Stimulated activated CD8-positive, alpha-beta memory T cell treated with anti-CD3 and anti-CD28 coated beads, Interleukin-2, amount 100 ng/mL, for 48 hours (primary cell): Measurements from ENCODE around the gene EPG5.
"Not testable (repeated sequence)": the region's sequence is repeated elsewhere in the genome, so short reads cannot be mapped to it uniquely, and the experiment has no call there.

ENCODE experiments used
- DNase-seq, 2 donors: peaks; one replicate each; pipeline ENCODE4 v3.0.0-alpha.2; 2020; ENCODE audit warnings: low read depth in 2 of 2

The EPG5 gene

DNA sequence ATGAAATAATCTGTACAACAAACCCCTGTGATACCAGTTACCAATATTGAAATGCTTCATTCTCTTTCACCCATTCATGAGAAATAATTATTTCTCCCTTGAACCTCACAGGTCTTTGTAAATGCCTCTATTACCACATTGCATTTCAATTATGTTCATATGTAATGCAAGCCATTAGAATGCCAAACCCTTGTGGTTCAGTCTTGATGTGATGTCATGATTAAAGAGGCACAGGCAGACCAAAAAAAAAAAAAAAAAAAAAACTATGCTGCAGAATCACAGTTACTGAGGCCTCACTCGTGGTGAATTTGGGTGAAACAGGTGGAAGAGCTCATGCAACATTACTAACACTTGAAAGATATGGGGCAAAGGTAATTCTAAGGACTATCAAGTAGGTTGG is 9.4 kb upstream of the EPG5 start:
- DNase-seq = no peak

DNA sequence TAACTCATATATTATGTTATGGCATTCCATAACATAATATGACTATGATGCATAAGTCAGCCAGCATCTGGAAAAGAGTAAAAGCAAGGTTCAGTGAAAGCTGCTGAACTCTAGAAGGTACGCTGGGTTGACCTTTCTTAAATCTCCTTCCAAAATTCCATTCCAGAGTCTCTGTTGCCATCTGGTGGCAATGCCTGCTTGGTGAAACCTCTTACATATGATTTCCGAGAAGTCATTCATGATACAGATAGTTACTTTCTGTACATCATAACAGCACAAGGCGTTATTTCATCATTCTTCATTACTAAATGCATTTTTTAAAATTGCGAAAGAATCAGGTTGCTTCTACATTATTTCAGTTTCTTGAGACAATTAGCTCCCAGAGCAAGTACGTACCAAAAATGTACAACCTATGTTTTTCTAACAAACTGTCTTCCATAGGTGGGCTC is 7.0 kb upstream of the EPG5 start:
- peak; percentile 36 to 39 for DNase-seq

DNA sequence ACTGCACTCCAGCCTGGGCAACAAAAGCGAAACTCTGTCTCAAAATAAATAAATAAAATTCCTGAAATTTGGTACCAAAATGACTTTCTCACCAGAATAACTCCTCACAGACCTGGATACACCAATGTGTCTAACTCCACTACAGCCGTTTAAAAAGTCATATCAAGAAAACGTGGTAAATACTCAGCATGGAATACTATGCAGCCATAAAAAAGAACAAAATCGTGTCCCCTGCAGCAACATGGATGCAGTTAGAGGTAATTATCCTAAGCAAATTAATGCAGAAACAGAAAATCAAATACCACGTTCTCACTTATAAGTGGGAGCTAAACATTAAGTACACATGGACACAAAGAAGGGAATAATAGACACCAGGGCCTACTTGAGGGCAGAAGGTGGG is 2.2 kb downstream of the EPG5 start:
- DNase-seq = not testable (repeated sequence)

DNA sequence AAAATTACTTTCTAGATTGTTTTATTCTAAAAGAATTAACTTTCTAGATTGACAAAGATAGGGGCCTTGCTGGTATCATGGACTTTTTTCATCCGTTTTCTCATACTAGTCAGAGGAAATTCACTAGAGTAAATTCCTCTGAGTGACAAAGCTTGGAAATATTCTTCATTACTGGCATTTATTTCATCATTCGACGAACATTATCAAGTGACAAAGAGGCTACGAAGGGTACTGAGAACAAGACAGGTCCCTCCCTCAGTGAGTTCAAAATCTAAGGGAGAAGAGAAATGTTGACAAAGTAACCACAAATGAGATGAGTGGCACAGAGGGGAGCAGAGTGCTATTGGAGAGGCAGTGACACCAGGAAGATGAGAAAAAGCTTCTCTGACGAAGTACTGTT is 4.3 kb downstream of the EPG5 start:
- DNase-seq = no peak

DNA sequence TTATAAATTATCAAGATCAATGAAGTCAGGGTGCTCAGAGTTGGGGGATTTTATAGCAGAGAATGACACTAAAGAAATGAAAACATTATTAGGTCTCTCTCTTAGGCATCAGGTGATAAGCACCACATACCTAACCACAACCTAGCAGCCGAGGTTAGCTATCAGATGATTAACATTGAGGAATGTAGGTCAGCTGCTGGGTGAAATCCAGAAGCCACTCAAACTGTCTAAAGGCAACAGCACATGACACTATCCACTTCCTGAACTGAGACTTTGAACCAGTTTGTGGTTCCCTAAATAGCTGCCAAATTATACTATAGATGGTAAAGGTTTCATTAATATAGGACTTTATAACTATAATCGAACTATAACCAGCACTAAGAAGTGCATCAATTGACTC is 4.7 kb downstream of the EPG5 start:
- DNase-seq = no peak

DNA sequence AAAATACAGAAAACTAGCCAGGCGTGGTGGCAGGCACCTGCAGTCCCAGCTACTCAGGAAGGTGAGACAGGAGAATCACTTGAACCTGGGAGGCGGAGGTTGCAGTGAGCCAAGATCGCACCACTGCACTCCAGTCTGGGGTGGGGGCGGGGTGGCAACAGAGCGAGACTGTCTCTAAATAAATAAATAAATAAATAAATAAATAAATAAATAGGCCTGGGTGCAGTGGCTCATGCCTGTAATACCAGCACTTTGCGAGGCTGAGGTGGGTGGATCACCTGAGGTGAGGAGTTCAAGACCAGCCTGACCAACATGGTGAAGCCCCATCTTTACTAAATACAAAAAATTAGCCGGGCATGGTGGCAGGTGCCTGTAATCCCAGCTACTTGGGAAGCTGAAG is 7.6 kb downstream of the EPG5 start:
- DNase-seq = not testable (repeated sequence)

DNA sequence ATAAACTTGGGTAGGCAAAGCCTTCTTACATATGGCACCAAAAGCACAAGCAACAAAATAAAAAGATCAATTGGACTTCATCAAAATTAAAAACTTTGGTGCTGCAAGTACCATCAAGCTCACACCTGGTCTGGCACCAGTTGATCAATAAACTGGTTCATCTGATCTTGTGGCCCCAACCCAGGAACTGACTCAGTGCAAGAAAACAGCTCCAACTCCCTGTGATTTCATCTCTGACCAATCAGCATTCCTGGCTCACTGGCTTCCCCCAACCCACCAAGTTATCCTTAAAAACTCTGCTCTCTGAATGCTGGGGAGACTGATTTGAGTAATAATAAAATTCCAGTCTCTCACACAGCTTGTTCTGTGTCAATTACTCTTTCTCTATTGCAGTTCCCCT is 8.4 kb downstream of the EPG5 start:
- no peak for DNase-seq

DNA sequence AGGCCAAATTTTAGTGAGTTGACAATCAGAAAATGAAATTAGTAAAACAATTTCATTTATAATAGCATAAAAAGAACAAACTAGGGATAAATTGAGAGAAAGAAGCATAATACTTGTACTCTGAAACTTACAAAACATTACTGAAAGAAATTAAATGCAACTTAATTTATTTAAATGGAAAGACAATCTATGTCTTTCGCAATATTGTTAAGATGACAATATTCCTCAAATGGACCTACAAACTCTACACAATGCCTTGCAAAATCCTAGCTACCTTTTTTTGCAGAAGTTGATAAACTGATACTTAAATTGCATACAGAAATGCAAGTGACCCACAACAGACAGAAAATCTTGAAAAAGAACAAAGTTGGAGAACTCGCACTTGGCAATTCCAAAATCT is 9.1 kb downstream of the EPG5 start:
- no peak for DNase-seq

DNA sequence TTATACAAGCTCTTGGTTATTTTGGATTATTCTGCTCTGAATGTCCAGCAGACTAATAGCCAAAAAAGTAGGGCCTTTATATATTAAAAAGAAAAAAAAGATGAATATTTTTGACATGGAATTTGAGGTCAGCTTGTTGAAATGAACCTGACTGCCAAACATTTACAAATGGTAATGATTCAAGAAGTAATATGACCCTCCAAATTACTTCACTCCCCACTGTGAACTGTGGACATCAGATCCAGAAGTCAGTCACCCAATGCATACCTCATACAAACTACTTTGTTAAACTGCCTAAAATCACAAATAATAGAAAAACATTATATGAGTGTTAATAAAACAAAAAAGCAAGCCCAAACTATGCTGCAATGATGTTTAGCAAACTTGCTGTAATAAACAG is 10.0 kb downstream of the EPG5 start:
- no peak for DNase-seq

DNA sequence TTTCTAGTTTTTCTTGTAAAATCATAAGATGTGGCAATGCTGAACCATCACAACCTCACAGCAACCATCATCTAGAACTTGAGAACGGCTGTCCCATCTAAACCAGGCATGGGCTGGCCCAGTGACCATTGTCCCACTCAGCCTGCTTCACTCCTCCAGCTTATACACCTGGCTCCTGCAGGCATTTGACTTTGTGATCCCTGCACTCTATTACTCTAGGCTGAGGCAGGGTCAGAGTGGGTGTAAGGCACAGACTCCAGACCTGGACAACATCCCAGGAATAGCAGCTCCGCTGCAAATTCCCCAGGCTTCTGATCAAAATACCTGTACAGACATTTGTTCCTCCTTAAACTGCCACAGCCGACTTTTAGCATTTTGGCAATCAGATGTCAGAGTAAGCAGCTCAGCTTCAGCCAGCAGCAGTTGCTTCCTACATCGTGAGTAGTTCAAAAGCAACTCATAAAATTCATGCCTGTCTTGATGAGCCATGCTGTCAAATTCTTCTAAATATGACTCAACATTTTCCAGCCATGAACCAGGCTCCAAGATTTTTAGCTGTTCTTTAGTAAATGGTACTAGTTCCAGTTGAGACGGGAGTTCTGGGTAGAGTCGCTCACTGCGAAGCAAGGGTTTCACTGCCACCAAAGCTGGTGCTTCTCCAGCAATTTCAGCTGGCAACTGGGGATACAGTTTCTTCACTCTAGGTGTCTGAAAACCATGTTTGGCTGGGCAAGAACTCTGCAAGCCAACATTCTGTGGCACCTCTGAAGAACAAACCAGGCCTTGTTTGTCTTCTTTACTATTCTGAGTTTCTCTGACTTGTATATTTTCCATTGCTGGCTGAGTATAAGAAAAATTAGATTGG is 12.8 kb downstream of the EPG5 start:
- DNase-seq = no peak

DNA sequence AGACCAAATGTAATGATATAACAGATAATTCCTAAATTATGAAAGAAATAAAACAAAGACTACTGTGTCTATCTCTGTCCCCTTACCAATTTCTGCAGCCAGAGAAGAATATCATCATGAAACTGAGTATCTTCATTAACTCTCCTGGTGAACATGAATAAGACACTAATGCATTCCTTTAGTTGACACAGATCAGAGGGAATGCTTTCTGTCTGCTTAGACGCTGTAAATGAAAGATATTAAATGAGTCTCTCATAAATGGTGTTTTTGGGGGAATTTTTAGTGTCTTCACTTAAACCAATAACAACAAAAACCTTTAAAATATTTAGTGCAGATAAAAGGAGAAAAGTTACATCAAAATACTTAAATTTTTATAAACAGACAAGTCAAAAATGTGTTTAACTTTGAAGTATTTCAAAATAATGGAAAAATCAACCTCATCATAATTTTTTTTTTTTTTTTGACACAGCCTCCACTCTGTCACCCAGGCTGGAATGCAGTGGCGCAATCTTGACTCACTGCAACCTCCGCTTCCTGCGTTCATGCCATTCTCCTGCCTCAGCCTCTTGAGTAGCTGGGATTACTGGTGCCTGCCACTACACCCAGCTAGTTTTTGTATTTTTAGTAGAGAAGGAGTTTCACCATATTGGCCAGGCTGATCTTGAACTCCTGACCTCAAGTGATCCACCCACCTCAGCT is 16.0 kb downstream of the EPG5 start:
- DNase-seq = no peak

DNA sequence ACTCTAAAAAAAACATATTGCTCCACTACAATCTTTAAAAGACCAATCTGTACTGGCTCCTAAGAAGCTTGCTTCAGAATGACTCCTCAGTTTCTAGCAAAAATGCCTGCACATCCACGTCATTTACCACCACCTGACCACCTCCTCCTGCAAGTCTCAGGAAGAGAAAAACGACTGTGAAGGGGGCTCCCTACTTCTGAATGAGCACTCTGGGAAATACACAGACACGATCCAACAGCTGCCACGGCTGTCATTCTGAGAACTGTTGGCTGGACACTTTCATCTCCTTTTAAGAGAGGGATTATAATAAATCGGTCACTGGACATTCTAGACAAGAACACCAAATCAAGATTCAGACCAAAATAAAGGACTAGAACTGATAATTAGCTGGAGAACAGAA is 21.5 kb downstream of the EPG5 start:
- no peak for DNase-seq

DNA sequence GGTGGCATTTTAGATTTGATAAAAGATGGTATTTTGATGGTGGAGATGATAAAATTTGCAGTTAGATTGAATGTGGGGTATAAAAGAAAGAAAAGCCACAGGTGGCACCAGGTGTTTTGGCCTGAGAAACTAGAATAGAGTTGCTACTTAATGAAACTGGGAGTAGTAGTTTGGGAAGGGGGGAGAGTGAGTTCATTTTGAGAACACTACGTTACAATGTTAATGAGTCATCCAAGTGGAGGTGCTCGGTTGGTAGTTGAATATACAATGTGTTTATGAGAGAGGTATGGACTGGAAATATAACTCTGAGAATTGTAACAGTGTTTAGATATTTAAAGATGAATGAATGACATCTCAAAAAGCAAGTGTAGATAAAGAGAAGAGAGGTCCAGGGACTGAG is 26.4 kb downstream of the EPG5 start:
- DNase-seq = no peak

DNA sequence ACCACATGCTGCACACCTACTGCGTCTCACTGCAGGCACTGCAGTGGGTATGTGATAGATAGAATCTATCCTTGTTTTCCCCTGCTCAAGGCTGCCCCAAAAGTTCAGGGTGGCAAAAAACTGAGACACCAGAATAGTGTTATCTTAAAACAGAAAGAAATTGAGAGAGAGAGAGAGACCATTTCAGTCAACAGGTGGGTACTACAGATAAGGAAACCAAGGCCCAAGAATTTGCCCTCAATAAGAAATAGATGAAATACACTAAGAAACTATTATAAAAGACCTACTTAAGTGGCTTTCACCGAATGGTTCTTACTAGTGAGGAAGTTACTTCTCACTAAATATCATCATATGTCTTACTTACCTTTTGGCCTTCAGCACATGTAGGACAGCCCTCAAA is 27.9 kb downstream of the EPG5 start:
- no peak for DNase-seq

DNA sequence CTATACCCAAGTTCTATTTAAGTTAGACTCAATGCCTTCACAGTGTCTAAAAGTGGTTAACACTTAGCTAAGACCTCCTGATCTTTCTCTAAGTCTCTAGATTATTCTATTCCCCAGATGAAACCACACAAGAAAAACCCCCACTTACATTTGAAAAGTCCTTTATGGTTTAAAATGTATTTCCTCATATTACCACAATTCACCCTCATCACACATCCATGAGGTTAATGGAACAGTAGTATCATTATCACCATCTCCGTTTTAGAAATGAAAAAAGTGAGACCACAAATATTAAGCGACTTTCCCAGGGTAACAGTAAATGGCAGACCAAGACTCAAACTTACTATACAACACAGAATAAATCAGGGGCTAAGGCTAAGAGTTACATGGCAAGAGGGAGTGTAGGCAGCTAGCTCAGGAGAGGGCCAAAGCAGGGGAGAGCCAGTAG is 28.6 kb downstream of the EPG5 start:
- no peak for DNase-seq

DNA sequence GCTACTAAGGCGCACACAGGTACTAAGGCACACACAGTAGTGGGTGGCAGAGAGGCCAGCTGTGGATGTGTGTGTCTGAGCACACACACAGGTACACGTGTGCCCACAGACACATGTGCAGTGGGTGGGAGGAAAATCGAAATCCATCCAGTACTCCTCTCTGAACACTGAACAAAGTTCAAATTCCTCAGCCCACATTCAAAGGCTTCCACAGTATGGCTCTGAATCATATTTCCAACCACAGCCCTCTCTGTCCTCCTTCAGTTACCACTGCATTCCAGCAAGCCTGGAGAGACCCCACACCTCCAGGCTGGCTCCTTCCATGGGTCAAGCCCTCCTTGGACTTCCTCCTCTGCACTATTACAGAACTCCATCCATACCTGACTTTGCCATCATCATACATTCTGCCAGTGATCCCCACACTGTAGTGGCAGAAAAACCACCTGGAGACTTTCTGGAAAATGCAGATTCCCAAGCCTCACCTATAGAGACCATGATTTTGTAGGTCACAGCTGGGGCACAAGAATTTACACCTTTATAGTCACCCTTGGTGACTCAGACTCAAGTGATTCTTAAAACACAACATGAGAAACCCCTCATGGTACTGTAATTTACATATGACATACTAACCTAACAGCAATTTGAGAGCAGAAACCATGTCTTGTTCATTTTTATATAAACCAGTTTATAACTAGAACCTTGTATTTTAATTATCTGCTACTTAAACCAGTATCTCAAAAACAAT is 31.4 kb downstream of the EPG5 start:
- DNase-seq = no peak

DNA sequence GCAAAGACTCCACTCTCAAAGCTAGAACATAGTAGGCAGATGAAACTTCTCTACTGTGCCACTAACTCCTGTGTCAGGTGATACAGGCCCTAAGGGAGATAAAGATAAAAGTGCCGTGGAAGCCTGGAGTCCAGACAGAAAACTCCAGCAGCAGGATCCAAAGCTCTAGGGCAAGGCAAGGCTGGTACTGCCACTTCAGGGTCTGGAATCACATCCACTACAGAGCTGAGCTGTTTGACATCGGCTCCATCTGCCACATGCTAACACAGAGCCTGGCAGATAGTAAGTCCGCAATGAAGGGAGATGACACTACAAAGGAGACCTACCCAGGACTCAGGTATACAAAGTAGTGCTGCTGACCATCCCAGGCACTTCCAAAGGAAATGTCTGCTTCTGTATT is 34.4 kb downstream of the EPG5 start:
- DNase-seq = no peak

DNA sequence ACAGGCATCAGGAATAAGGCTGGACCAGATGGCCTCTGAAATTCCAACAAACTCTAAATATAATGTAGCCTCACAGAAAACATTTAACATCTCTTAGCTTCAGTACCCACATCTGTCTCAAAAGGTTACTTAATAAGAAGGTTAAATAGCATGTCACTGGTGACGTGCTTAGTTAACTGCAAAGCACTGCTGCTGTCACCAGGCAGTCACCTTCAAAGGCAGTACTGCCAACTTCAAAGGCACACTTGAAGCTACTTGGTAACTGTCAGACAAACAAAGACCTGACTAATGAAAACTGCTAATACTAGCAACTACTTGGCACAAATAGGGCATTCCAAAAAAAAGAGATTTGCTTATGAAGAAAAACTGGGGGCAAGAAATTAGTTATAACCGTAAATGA is 36.2 kb downstream of the EPG5 start:
- no peak for DNase-seq

DNA sequence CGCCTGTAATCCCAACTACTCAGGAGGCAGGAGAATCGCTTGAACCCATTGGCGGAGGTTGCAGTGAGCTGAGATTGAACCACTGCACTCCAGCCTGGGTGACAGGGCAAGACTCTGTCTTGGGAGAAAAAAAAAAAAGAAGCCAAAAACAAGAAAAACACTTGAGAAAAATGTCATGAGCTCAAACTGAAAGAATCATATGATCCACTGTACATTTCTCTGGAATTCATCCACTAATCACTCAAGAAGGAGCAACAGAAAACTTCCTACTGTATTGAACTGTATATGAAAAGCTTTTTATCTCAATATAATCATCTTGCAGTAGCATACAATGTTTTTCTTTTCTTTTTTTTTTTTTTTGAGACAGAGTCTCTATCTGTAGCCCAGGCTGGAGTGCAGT is 40.4 kb downstream of the EPG5 start:
- no peak for DNase-seq

DNA sequence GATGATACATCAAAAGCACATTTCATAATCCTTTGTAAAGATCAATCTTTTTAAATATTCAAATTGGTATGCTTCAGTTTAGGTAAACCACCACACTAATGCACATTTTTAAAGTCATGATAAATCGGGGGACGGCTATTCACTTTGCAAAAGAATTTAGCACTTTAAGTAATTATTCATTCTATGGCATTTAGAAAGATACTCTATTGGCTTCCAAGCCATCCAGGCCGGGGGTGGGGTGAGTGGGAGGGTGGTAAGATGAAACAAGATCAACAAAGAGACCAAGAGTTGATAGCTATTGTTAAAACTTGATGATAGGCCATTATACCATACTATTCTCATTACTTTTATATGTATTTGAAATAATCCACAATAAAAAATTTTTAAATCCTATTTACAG is 41.0 kb downstream of the EPG5 start:
- no peak for DNase-seq

DNA sequence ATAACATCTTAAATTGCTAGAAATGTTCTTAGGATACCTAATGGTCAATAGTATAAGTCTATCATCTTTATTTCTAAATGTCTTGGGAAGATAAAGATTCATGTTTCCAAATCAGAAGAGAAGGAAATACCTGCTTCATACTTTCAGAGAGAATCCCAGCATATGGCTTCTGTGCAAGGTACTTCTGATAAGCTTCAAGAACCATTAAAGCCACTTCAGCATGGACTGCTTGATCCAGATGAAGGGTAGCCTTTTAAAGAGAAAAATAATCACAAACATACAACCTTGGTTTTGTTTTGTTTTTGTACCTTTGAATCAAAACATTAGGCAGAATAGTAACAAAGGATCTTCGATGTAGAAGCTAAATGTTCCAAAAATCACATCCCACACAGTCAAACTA is 44.0 kb downstream of the EPG5 start:
- no peak for DNase-seq

DNA sequence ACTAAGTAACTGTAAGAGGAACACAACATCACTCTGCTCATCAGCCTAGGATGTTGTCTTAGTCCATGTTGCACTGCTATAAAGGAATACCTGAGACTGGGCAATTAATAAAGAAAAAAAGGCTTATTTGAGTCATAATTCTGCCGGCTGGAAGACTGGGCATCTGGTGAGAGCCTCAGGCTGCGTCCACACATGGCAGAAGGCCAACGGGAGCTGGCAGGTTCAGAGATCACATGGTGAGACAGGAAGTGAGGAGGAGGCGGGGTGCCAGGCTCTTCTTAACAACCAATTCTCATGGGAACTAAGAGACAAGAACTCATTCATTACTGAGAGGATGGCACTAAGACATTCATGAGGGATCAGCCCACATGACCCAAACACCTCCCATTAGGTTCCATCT is 46.8 kb downstream of the EPG5 start:
- DNase-seq = no peak

DNA sequence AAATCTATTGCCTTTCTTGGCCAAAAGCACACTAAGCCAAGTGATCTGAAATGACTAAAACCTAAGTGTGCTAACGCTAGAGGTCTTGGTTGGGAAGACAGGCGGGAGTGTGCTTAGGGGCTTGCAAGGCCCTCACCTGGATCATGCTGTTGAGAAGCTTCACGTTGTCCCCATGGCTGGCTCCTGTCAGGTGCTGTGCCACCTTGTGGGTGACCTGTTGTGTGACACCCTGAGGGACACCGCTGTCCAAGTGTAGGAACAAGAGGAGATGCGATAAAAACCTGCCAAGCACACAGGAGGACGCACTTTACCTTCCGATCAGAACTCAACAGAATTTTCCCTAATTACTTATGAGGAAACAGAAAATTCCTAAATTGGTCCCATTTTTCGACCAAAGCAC is 50.8 kb downstream of the EPG5 start:
- no peak for DNase-seq
